CD14-positive monocyte (primary cell): ENCODE data around the gene FOXP1. TPM values are rescaled to one million over a fixed set of nuclear protein-coding genes. Genes with fewer than 3 reads are reported as not detected.

ENCODE experiments used
- DNase-seq, 3 donors: peaks; one replicate each; pipeline ENCODE4 v3.0.0-alpha.2; 2011 to 2022
- H2AFZ ChIP-seq: 2 replicates; pipeline ENCODE4 v1.6.0; 2012; ENCODE audit warnings: mild to moderate bottlenecking, low read depth, low read length, inconsistent platforms; ENCODE audit not compliant: insufficient read depth, poor library complexity, severe bottlenecking
- H3K27ac ChIP-seq, 2 donors: 1 replicate in 1 of 2; 2 replicates in 1 of 2; pipeline ENCODE4 v1.5.1; 2012 to 2013; ENCODE audit warnings: low read length in 2 of 2, control low read depth in 1 of 2, inconsistent platforms in 1 of 2, low read depth in 1 of 2, mild to moderate bottlenecking in 1 of 2
- H3K27me3 ChIP-seq, 2 donors: one replicate each; pipeline versions ENCODE4 v1.6.0 to v1.6.1; 2011 to 2013; ENCODE audit warnings: low read length in 2 of 2; ENCODE audit not compliant: control insufficient read depth in 2 of 2, insufficient read depth in 2 of 2
- H3K36me3 ChIP-seq, 2 donors: replicated peaks in 1 of 2; 1 replicate in 1 of 2; 2 replicates in 1 of 2; pipeline versions ENCODE4 v1.5.1 to v1.6.1; 2012 to 2013; ENCODE audit warnings: low read length in 2 of 2, control low read depth in 1 of 2, inconsistent platforms in 1 of 2, mild to moderate bottlenecking in 1 of 2; ENCODE audit not compliant: insufficient read depth in 2 of 2, control insufficient read depth in 1 of 2
- H3K4me1 ChIP-seq, 2 donors: 1 replicate in 1 of 2; 2 replicates in 1 of 2; pipeline versions ENCODE4 v1.5.1 to v1.6.1; 2012 to 2013; ENCODE audit warnings: low read length in 2 of 2, control low read depth in 1 of 2, inconsistent platforms in 1 of 2, mild to moderate bottlenecking in 1 of 2, moderate library complexity in 1 of 2; ENCODE audit not compliant: insufficient read depth in 2 of 2, control insufficient read depth in 1 of 2
- H3K4me2 ChIP-seq: replicated peaks from 2 replicates; pipeline ENCODE3; 2012; ENCODE audit warnings: low read length, moderate library complexity, mild to moderate bottlenecking; ENCODE audit not compliant: poor library complexity, severe bottlenecking; ENCODE audit errors: extremely low read depth
- H3K4me3 ChIP-seq, 3 experiments: fragments of 200-600 bp in 1 of 3; sonication (generic) in 1 of 3; replicated peaks in 1 of 3; 1 replicate in 2 of 3; 2 replicates in 1 of 3; pipeline ENCODE4 v1.5.1; 2011 to 2013; ENCODE audit warnings: low read length in 3 of 3, mild to moderate bottlenecking in 3 of 3, control low read depth in 2 of 3, low read depth in 2 of 3, inconsistent platforms in 1 of 3, moderate library complexity in 1 of 3
- H3K79me2 ChIP-seq: 2 replicates; pipeline ENCODE4 v1.6.0; 2012; ENCODE audit warnings: mild to moderate bottlenecking, control low read depth, inconsistent platforms, low read length, moderate library complexity; ENCODE audit not compliant: insufficient read depth
- H3K9ac ChIP-seq: 2 replicates; pipeline ENCODE4 v1.6.0; 2017; ENCODE audit warnings: low read length, mild to moderate bottlenecking; ENCODE audit not compliant: insufficient read depth, poor library complexity, severe bottlenecking
- H3K9me3 ChIP-seq, 2 donors: replicated peaks in 1 of 2; 1 replicate in 1 of 2; 2 replicates in 1 of 2; pipeline versions ENCODE4 v1.5.1 to v1.6.1; 2012 to 2013; ENCODE audit warnings: low read length in 2 of 2, control low read depth in 1 of 2; ENCODE audit not compliant: control insufficient read depth in 1 of 2, insufficient read depth in 1 of 2
- H4K20me1 ChIP-seq: 2 replicates; pipeline ENCODE4 v1.6.0; 2012; ENCODE audit warnings: mild to moderate bottlenecking, low read length, control low read depth, moderate library complexity; ENCODE audit not compliant: insufficient read depth
- H3K27ac Mint-ChIP-seq, 7 donors: one replicate each; pipeline ENCODE4 v1.8.0; 2020; ENCODE audit warnings: mild to moderate bottlenecking in 7 of 7, mixed read lengths in 7 of 7, moderate library complexity in 6 of 7, inconsistent platforms in 2 of 7
- H3K27me3 Mint-ChIP-seq, 3 donors: one replicate each; pipeline ENCODE4 v1.8.0; 2021 to 2022; ENCODE audit warnings: low read depth in 3 of 3, mild to moderate bottlenecking in 3 of 3, mixed read lengths in 3 of 3, moderate library complexity in 3 of 3, inconsistent platforms in 1 of 3
- H3K36me3 Mint-ChIP-seq, 2 donors: one replicate each; pipeline ENCODE4 v1.8.0; 2020; ENCODE audit warnings: mixed read lengths in 2 of 2, inconsistent platforms in 1 of 2, mild to moderate bottlenecking in 1 of 2
- H3K4me1 Mint-ChIP-seq: one replicate; pipeline ENCODE4 v1.8.0; 2020; ENCODE audit warnings: mild to moderate bottlenecking, mixed read lengths
- H3K4me3 Mint-ChIP-seq, 2 donors: one replicate each; pipeline ENCODE4 v1.8.0; 2020; ENCODE audit warnings: mild to moderate bottlenecking in 2 of 2, mixed read lengths in 2 of 2, moderate library complexity in 1 of 2
- H3K9me3 Mint-ChIP-seq, 7 donors: one replicate each; pipeline ENCODE4 v1.8.0; 2020 to 2022; ENCODE audit warnings: mixed read lengths in 7 of 7, mild to moderate bottlenecking in 6 of 7, moderate library complexity in 6 of 7, inconsistent platforms in 2 of 7
- CTCF ChIP-seq: fragments of 200-600 bp; IDR thresholded peaks from one replicate; pipeline ENCODE4 v1.8.0; 2022; ENCODE audit warnings: antibody characterized with exemption, mild to moderate bottlenecking
- WGBS: methylation state at CpG from one replicate; pipeline ENCODE4 v1.1.5; 2013; ENCODE audit warnings: missing lambda C conversion rate; ENCODE audit not compliant: insufficient coverage; 5-methylcytosine and 5-hydroxymethylcytosine counted together
- intact Hi-C, 2 donors: fragments of 100-400 bp; cut with micrococcal nuclease; formaldehyde crosslinking; loops; one replicate each; pipeline versions ENCODE4 v1.15.0 to v1.15.1; 2023
- polyA plus RNA-seq, 3 donors: library from polyadenylated mRNA; depleted of rRNA in 1 of 3; unstranded in 2 of 3; stranded (reverse) in 1 of 3; fragments of 300-500 nt in 2 of 3; fragments of >200 nt in 1 of 3; fragmentation: Illumina TruSeq in 2 of 3; gene quantifications; 1 replicate in 2 of 3; 2 replicates in 1 of 3; pipeline ENCODE4 v1.2.3, GENCODE V29; 2012 to 2021

The FOXP1 gene
- polyA plus RNA-seq, 3 donors = 25.7 to 42.6 (median 27.8) TPM

GRCh38 chr3:71042759-71043158 lies 540.8 kb downstream of the FOXP1 start:
- H3K27ac Mint-ChIP-seq = no peak overlapping the region
- Histone ChIP-seq H3K4me2 (no peak overlapping the region), H3K4me3 (no peak overlapping the region), H3K27me3 (no peaks in the 10 kb centered on the region), H4K20me1 (peaks cover 32% of the 10 kb centered on the region), H3K4me1 (no peaks in the 10 kb centered on the region), H3K9me3 (no peaks in the 10 kb centered on the region), H2AFZ (no peak overlapping the region), H3K36me3 (peaks cover 52 to 100% of the 10 kb centered on the region in 2 donors), H3K79me2 (no peaks in the 10 kb centered on the region), H3K9ac (no peak overlapping the region), H3K27ac (no peak overlapping the region)
- H3K36me3 Mint-ChIP-seq = peaks cover 71 to 90% of the 10 kb centered on the region in 2 donors
- no peak for TF ChIP-seq CTCF
- H3K4me1 Mint-ChIP-seq = peaks cover 8% of the 10 kb centered on the region
- WGBS = no CpG with 5 or more reads among the region's 9 CpGs
- intact Hi-C loops = no loop called here
- no peaks in the 10 kb centered on the region for H3K9me3 Mint-ChIP-seq
- no peak overlapping the region for H3K4me3 Mint-ChIP-seq
- no peak for DNase-seq
- peaks cover 0 to 2% (median 0%) of the 10 kb centered on the region in 3 donors for H3K27me3 Mint-ChIP-seq

- Mint-ChIP-seq H3K27me3 (no peaks in the 10 kb centered on the region), H3K36me3 (peaks cover 66 to 84% of the 10 kb centered on the region in 2 donors), H3K27ac (no peak overlapping the region), H3K4me1 (peaks cover 9% of the 10 kb centered on the region), H3K4me3 (no peak overlapping the region), H3K9me3 (no peaks in the 10 kb centered on the region)
- peaks cover 36% of the 10 kb centered on the region for H4K20me1 ChIP-seq
- no peaks in the 10 kb centered on the region for H3K79me2 ChIP-seq
- H3K4me3 ChIP-seq = no peak overlapping the region
- H2AFZ ChIP-seq = no peak overlapping the region
- DNase-seq = no peak
- WGBS = 100% methylated on average over 1 of the region's 7 CpGs
- no peaks in the 10 kb centered on the region for H3K27me3 ChIP-seq
- H3K4me2 ChIP-seq = no peak overlapping the region
- intact Hi-C loops = no loop called here
- no peak overlapping the region for H3K9ac ChIP-seq
- no peaks in the 10 kb centered on the region for H3K9me3 ChIP-seq
- peaks cover 45 to 95% of the 10 kb centered on the region in 2 donors for H3K36me3 ChIP-seq
- H3K4me1 ChIP-seq = no peaks in the 10 kb centered on the region
- no peak overlapping the region for H3K27ac ChIP-seq
- no peak for TF ChIP-seq CTCF
These were observed 542.2 kb downstream of the FOXP1 start for GRCh38 chr3:71041371-71041770.
